DMS 273 (cell line): ENCODE data around the gene PID1.
"Not testable (repeated sequence)": the region's sequence is repeated elsewhere in the genome, so short reads cannot be mapped to it uniquely, and the experiment has no call there.

Experiments used
- DNase-seq: peaks from one replicate; lab custom pipeline; 2025; ENCODE audit not compliant: unreplicated experiment; lab: John Stamatoyannopoulos, UW

The PID1 gene

DNA sequence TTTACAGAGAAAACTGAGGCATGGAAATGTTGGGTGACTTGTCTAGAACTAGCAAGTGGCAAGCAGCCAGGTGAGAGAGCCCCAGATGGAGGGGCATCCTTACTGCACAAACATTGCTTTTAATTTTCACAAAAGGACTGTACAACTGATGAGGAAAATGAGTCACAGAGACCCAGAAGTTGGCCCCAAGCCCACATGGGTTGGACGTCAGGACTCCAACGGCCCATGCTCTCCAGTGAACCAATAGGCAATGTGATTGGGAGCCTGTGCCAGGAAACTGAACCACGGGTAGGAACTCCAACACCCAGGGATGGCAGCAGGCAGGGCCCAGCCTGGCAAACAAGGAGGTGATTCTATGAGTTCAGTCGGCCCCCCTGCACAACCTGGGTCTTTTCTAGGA is 50.8 kb downstream of the PID1 start:
- no peak for DNase-seq

DNA sequence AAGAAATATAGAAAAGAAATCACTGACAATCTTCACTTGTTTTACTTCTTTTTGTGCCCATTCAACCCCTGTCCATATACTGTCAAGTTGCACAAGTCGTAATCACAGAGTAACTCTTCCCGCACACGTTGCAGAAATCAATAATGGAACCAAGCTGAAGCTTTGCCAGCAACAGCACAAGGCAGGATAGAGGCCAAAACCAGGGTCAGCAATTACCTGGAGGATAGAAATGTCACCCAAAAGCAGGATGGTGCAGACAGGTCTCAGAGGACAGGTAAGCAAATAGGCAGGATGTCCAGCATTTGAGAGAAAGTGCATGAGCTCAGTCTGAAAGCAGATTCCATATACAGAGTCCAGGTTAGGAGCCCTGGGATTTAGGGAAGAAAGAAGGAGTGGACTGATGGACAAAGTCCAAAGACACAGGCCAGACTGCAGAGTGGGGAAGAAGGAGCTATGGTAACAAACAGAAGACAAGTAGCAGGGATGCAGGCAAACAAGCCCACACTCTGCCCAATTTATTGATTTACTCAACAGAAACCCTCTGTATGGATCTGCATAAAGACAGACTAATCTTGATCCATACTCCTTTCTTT is 52.7 kb downstream of the PID1 start:
- DNase-seq: no peak

DNA sequence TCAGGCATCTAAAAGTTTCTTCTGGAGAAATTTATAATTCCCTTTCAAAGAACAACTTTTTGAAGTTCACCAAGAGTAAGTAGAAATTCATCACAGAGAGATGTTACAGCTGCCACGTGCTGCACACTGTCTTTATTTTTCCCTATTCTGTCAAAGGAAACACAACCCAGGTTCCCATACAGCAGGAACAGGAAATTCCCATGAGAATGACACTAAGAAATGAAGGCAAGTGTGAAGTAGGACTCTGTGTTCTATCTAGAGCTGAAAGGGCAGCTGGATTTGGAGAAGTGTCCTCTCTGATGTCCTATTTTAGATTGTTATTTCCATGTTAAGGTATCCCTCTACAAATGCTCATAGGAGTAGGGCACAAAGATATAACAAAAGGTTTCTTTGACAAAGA is 58.8 kb downstream of the PID1 start:
- no peak for DNase-seq

- DNase-seq: no peak
Measured at GRCh38 chr2:229210641-229211040, 60.4 kb downstream of the PID1 start.

DNA sequence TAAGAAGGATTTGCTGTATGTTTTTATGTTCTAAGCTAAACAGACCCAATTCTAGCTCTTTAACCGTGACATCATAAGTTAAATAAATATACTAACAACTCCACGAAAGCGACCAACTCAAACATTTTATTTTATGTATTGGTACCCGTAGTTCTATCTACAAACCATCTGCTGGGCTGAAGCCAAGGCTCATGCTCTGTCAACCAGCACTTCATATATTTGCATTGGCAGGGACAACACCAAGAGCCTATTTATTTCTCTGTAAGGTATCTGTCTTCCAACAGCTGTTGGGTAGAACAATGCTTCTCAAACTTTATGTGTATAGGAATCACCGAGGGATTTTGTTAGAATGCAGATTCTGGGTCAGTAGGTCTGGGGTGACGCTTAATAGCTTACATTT is 64.5 kb downstream of the PID1 start:
- no peak for DNase-seq

GRCh38 chr2:229205704-229206103 is 65.4 kb downstream of the PID1 start:
- no peak for DNase-seq

- DNase-seq: no peak
Measured at GRCh38 chr2:229202646-229203045, 68.4 kb downstream of the PID1 start.

- DNase-seq: no peak
Measured at GRCh38 chr2:229201521-229201920, 69.6 kb downstream of the PID1 start.

DNA sequence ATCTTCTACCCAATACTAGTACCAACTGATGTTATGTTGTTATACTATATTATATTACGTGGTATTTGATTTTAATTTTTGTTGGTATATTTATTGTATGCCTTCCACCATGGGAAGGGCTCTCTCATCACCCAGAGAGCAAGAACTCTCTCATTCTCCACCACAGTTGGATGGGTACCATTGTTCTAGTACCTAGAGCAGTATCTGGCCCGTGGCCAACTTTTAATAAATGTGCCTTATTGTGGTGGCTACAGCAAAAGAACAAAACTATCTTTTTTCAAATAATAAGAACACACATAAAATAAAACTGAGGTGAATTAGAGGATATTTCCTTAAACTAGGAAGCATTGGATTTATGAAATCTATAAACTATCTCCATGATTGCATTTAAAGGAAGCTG is 71.8 kb downstream of the PID1 start:
- DNase-seq: no peak

DNA sequence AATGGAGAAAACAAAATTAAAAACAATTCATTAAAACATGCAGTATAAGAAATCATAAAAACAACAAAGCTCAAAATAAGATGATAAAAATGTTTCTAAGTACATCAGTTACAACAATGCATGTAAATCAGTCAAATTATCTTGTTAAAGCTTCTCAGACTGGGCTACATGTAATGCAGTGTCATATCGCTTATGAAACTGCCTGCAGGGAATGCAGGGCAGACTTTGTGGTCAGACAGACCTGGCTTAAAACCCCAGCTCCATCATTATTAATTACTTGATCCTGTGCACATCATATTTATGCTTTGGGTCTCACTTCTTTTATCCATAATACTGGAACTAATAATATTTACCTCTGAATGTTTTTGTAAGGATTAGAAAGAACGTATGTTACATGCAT is 74.6 kb downstream of the PID1 start:
- no peak for DNase-seq

GRCh38 chr2:229195346-229195947 is 75.6 kb downstream of the PID1 start:
- no peak for DNase-seq

DNA sequence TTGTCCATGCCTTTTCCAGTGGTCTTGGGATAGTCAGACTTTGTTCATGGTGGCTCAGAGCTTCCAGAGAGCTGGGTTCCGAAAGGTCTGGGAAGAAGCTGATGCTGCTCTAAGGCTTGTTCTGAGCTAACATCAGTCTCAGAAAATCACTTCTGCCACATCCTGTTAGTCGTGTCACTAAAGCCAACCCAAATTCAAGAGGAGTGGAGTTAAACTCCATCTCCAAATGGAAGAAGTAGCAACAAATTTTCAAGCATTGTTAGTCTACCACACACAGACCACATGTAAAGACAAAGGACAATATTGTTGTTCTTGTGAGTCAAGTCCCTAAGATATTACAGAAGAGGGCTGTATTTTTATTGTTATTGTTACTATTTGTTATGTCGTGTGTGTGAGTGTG is 77.8 kb downstream of the PID1 start:
- DNase-seq: no peak

- no peak for DNase-seq
Measured at GRCh38 chr2:229191413-229191812, 79.7 kb downstream of the PID1 start.

DNA sequence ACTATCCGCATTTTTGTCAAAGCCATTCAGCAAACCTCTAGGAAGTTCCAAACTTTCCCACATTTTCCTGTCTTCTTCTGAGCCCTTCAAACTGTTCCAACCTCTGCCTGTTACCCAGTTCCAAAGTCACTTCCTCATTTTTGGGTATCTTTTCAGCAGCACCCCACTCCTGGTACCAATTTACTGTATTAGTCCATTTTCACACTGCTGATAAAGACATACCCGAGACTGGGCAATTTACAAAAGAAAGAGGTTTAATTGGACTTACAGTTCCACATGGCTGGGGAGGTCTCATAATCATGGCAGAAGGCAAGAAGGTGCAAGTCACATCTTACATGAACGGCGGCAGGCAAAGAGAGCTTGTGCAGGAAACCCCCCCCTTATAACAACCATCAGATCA is 84.0 kb downstream of the PID1 start:
- DNase-seq: not testable (repeated sequence)

GRCh38 chr2:229181641-229182040 is 89.4 kb downstream of the PID1 start:
- no peak for DNase-seq

- no peak for DNase-seq
Measured at GRCh38 chr2:229180658-229181057, 90.4 kb downstream of the PID1 start.

DNA sequence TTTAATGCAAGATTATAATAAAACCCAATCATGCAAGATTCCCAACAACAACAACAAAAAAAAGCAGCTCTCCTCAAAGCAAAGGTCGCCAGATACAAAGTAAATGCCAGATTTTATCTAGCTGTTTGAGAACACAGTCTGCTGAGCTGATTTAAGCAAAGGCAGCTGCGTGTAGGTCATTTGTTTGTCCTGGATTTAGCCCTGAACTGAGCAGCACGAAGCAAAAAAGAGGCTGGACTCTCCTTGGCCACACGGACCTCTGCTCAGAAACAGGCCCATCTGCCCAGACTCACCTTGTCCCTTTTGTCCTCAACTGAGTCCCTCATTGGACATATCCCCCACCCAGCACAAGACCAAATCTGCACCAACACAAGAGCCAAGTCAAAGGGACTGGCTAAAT is 91.5 kb downstream of the PID1 start:
- no peak for DNase-seq

DNA sequence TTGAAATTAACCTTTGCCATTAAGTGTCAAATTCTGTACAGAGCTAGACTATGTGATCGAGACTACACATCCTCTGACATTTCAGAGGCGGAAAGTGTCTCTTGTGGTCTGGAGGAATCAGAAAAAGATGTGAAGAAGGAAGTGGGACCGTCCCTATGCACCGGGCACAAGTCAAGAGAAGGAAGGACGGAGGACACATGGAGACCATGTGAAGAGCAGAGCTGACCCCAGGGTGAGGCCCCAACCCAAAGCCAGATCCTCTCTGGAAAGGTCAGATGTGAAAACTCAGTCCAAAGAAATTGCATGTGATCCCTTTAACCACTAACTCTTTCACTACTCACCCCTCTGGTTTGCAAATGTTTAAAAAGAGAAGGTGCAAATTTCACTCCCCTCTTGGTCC is 92.4 kb downstream of the PID1 start:
- DNase-seq: no peak

DNA sequence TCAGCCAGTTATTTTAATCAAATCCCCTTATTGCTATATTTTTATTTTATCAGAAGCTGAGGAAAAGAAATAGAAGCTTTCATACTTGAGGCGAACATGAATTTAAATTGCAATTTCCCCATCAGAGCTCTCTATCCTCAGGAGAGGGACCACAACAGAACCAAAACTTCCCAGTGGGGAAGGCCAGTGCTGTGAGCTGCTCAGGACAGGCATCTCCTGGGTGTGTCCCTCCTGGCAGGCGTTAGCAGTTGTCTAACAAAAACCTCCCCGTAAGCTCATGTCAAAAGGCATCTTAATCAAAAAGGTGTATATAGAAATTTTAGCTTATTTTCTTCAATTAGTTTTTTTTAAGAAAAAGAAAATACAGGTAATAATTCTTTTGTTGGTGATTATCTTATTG is 93.0 kb downstream of the PID1 start:
- DNase-seq: no peak

DNA sequence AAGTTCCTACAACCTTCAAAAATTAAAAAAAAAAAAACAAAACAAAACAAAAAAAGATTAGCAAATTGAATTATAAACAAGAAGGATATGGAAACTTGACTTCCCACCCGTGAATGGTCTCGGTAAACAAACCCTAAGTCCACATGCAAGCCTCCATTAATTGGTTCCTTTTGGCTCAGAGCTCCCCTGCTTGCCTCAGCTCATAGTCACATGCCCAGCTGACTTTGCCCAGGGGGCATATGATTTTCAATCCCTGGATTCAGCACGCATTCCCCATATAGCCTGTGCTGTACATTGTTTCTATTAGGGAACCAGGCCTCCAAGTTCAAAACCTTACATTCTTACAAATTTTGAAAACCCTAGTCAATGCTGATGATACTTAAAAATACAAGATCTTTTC is 95.0 kb downstream of the PID1 start:
- DNase-seq: no peak

- DNase-seq: no peak
Measured at GRCh38 chr2:229175497-229175863, 95.6 kb downstream of the PID1 start.

DNA sequence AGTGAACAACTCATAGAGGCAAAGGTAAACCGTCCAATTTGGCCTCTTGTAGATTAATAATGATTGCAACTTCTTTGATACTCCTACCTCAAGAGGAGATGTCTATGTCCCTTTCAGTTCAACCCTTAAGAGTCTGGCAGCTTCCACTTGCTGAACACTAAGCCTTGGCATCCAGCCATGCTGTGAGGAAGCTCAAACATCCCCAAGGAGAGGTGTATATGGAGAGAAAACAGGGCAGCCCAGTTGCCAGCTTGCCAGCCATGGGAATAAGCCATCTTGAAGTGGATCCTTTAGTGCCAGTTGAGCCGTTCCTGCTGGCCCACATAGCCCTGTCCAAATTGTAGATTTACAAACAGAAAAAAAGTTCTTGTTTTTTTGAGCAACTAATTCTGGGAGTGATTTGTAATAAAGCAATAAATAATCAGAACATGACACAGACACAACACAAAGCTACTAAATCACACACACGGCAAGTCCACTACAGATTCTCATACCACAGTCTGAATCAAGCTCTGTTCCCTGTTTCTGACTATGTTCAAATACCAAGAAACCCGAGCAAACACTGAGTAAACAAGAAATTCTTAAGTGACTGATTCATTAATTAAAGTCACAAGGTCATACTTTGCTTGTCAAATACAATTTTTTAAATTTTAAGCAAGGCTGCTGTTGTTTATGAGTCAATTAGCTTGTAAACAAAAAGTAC is 96.1 kb downstream of the PID1 start:
- no peak for DNase-seq

- DNase-seq: no peak
Measured at GRCh38 chr2:229173825-229174359, 97.2 kb downstream of the PID1 start.
